Liver (tissue), 3 donors: ENCODE results near the gene RERE.

Source experiments
- CTCF ChIP-seq: fragments of 150-350 bp; IDR thresholded peaks from 2 replicates; pipeline ENCODE4 v1.5.1; 2017; ENCODE audit warnings: improper control_type of control experiment, low read depth, low read length; ENCODE audit not compliant: missing input control
- JUND ChIP-seq, 2 donors: IDR thresholded peaks; 2 replicates each; pipeline ENCODE4 v1.6.1; 2016; ENCODE audit warnings: antibody characterized with exemption in 2 of 2
- donor health status: healthy.
- donor health status: healthy.

GRCh38 chr1:8360493-8361197, 456.8 kb downstream of the RERE start:
- no peak for TF ChIP-seq JUND (IDR thresholded peaks at IDR 0.05)
- TF ChIP-seq CTCF: no peak
